SK-N-SH (cell line): Measurements from ENCODE around the gene VDAC2. TPM values are rescaled to one million over a fixed set of nuclear protein-coding genes. Genes with fewer than 3 reads are reported as not detected.

Experiments used
- CTCF ChIA-PET: fragments of 300-600, 350-600 bp; formaldehyde crosslinking; extraction: SDS; loops from one replicate; lab custom pipeline; 2021; lab: Yijun Ruan, JAX
- POLR2A ChIA-PET: fragments of 350-600 bp; sonication (Branson Sonifier 250); formaldehyde crosslinking; extraction: SDS; loops from one replicate; lab custom pipeline; 2020; ENCODE audit warnings: antibody characterized with exemption, inconsistent platforms; lab: Yijun Ruan, JAX
- DNase-seq: peaks from one replicate; pipeline ENCODE4 v3.0.0; 2012
- H2AFZ ChIP-seq: fragments of 200-600 bp; sonication (generic); 2 replicates; pipeline ENCODE4 v1.8.1; 2016; ENCODE audit warnings: antibody characterized with exemption, mild to moderate bottlenecking, low read depth
- H3F3A ChIP-seq: fragments of 200-600 bp; sonication (generic); replicated peaks from 2 replicates; pipeline ENCODE3; 2016; ENCODE audit warnings: antibody characterized with exemption, mild to moderate bottlenecking; ENCODE audit not compliant: insufficient read depth
- H3K27ac ChIP-seq, 2 experiments: fragments of 200-500 bp in 1 of 2; fragments of 200-600 bp in 1 of 2; sonication (Bioruptor generic) in 1 of 2; sonication (generic), shearing (Covaris generic) in 1 of 2; 2 replicates each; pipeline versions ENCODE4 v1.5.1 to v1.6.1; 2014 to 2016; ENCODE audit warnings: low read depth in 2 of 2, inconsistent platforms in 1 of 2, low read length in 1 of 2, mild to moderate bottlenecking in 1 of 2, mixed read lengths in 1 of 2
- H3K27me3 ChIP-seq: fragments of 200-600 bp; sonication (generic), shearing (Covaris generic); 2 replicates; pipeline ENCODE4 v1.6.1; 2016; ENCODE audit warnings: mixed run types; ENCODE audit not compliant: insufficient read depth
- H3K36me3 ChIP-seq, 2 experiments: fragments of 200-500 bp in 1 of 2; fragments of 200-600 bp in 1 of 2; sonication (Bioruptor generic) in 1 of 2; sonication (generic) in 1 of 2; replicated peaks in 1 of 2; 2 replicates each; pipeline versions ENCODE3 to v1.5.1; 2014 to 2016; ENCODE audit warnings: low read length in 1 of 2, mild to moderate bottlenecking in 1 of 2; ENCODE audit not compliant: insufficient read depth in 2 of 2, control insufficient read depth in 1 of 2
- H3K4me1 ChIP-seq, 2 experiments: fragments of 200-500 bp in 1 of 2; fragments of 200-600 bp in 1 of 2; sonication (Bioruptor generic) in 1 of 2; sonication (generic), shearing (Covaris generic) in 1 of 2; 2 replicates each; pipeline versions ENCODE4 v1.5.1 to v1.6.1; 2014 to 2016; ENCODE audit warnings: low read depth in 1 of 2, low read length in 1 of 2, mixed run types in 1 of 2; ENCODE audit not compliant: insufficient read depth in 2 of 2, control insufficient read depth in 1 of 2
- H3K4me2 ChIP-seq: fragments of 200-600 bp; sonication (generic), shearing (Covaris generic); 2 replicates; pipeline ENCODE4 v1.6.1; 2017; ENCODE audit warnings: mixed run types
- H3K4me3 ChIP-seq, 2 experiments: fragments of 200-500 bp in 1 of 2; fragments of 200-600 bp in 1 of 2; sonication (Bioruptor generic) in 1 of 2; sonication (generic), shearing (Covaris generic) in 1 of 2; 2 replicates each; pipeline versions ENCODE4 v1.5.1 to v1.8.1; 2014 to 2016; ENCODE audit warnings: low read depth in 2 of 2, inconsistent platforms in 1 of 2, low read length in 1 of 2, mild to moderate bottlenecking in 1 of 2, mixed read lengths in 1 of 2, moderate library complexity in 1 of 2
- H3K79me2 ChIP-seq: fragments of 200-600 bp; sonication (generic); 2 replicates; pipeline ENCODE4 v1.8.1; 2017; ENCODE audit warnings: mild to moderate bottlenecking; ENCODE audit not compliant: insufficient read depth
- H3K9ac ChIP-seq: fragments of 200-600 bp; sonication (generic); 2 replicates; pipeline ENCODE4 v1.6.1; 2017; ENCODE audit warnings: mixed run types
- H3K9me2 ChIP-seq: fragments of 200-600 bp; sonication (generic); 2 replicates; pipeline ENCODE4 v1.6.1; 2017; ENCODE audit warnings: mixed run types
- H3K9me3 ChIP-seq: fragments of 200-600 bp; sonication (generic); 2 replicates; pipeline ENCODE4 v1.6.1; 2017; ENCODE audit warnings: mixed run types, mild to moderate bottlenecking, moderate library complexity
- H4K20me1 ChIP-seq: fragments of 200-600 bp; sonication (generic); 2 replicates; pipeline ENCODE4 v1.6.1; 2017; ENCODE audit warnings: mild to moderate bottlenecking, mixed run types; ENCODE audit not compliant: insufficient read depth
- ELF1 ChIP-seq: IDR thresholded peaks from 2 replicates; pipeline ENCODE4 v1.4.0; 2012
- EP300 ChIP-seq, 2 experiments: IDR thresholded peaks; 2 replicates each; pipeline versions ENCODE4 v1.4.0 to v1.6.1; 2012; ENCODE audit warnings: borderline replicate concordance in 1 of 2, low read depth in 1 of 2, low read length in 1 of 2
- FOXM1 ChIP-seq: IDR thresholded peaks from 2 replicates; pipeline ENCODE4 v1.4.0; 2012; ENCODE audit warnings: low read depth, mild to moderate bottlenecking
- GABPA ChIP-seq: IDR thresholded peaks from 2 replicates; pipeline ENCODE4 v1.4.0; 2012; ENCODE audit warnings: low read depth, mild to moderate bottlenecking
- GATA2 ChIP-seq: sonication (generic); formaldehyde crosslinking; IDR thresholded peaks from 2 replicates; pipeline ENCODE4 v1.5.0; 2020; ENCODE audit warnings: mild to moderate bottlenecking, missing genetic modification reagents
- MXI1 ChIP-seq: IDR thresholded peaks from 2 replicates; pipeline ENCODE4 v1.6.1; 2012; ENCODE audit warnings: mild to moderate bottlenecking, low read depth, low read length, improper control_type of control experiment
- NFIC ChIP-seq: IDR thresholded peaks from 2 replicates; pipeline ENCODE4 v1.4.0; 2012; ENCODE audit warnings: borderline replicate concordance
- RCOR1 ChIP-seq: fragments of 150-350 bp; IDR thresholded peaks from 2 replicates; pipeline ENCODE4 v1.6.1; 2017; ENCODE audit warnings: antibody characterized with exemption, low read length
- RFX5 ChIP-seq: IDR thresholded peaks from 2 replicates; pipeline ENCODE4 v1.6.1; 2012; ENCODE audit warnings: mild to moderate bottlenecking, improper control_type of control experiment, low read length
- TAF1 ChIP-seq: IDR thresholded peaks from 2 replicates; pipeline ENCODE4 v1.6.1; 2012; ENCODE audit warnings: low read depth, mild to moderate bottlenecking, low read length, moderate library complexity, borderline replicate concordance
- TCF12 ChIP-seq: IDR thresholded peaks from 2 replicates; pipeline ENCODE4 v1.4.0; 2012
- YY1 ChIP-seq: IDR thresholded peaks from 2 replicates; pipeline ENCODE4 v1.4.0; 2012; ENCODE audit warnings: low read depth, mild to moderate bottlenecking
- WGBS: methylation state at CpG from one replicate; pipeline ENCODE4 v1.1.6; 2017; ENCODE audit warnings: low lambda C conversion rate; 5-methylcytosine and 5-hydroxymethylcytosine counted together
- polyA plus RNA-seq, 3 experiments: library from polyadenylated mRNA; depleted of rRNA; stranded (reverse); fragments of >200 nt; gene quantifications; 2 replicates each; pipeline ENCODE4 v1.2.3, GENCODE V29; 2012
- TF ChIP-seq, protein P1 (sequence below): fragments of 150-350 bp; IDR thresholded peaks from 2 replicates; pipeline ENCODE4 v1.6.1; 2016; ENCODE audit warnings: mild to moderate bottlenecking, low read depth, low read length

VDAC2 gene
- polyA plus RNA-seq, 1 of the 3 experiments (the other 2 are of a cell fraction), result 98.3 TPM

DNA sequence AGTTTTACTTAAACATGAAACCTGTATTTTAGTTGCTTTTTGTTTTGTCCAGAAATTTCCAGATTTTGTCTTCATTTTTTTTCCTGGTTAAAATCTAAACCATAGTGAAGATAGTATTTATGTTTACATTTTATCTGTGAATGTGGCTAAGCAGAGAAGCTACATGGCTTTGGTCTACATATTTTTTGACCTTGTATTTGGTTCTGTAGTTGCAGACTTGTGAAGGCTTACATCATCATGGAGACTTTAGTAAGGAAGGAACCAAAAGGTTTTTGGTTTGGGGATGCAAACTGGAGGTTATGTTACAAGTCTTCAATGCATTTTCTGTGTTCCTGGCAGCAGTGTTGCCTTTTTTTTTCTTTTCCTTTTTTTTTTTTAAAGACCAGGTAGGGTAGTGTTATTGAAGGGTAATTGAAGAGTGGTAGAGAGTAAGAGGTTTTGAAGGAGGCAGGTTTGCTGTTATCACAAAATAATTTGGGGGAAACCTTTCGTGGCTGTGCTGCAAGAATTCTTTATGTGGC, 30.9 kb upstream of the VDAC2 start:
- POLR2A ChIA-PET, result no interaction called here
- peaks cover 19% of the 10 kb centered on the region for H3K79me2 ChIP-seq
- peaks cover 6% of the 10 kb centered on the region; the same call in 1 of the 2 replicates for H4K20me1 ChIP-seq

GRCh38 chr10:75180592-75180991, 30.0 kb upstream of the VDAC2 start:
- Histone ChIP-seq H3K9ac (no peak overlapping the region), H3K9me3 (no peaks in the 10 kb centered on the region), H3K4me2 (peak overlapping the region; percentile 44; the same call in 1 of the 2 replicates), H3K9me2 (no peaks in the 10 kb centered on the region), H2AFZ (no peak overlapping the region), H3K4me1 (peaks cover 3 to 12% of the 10 kb centered on the region in 2 experiments; a peak in 3 of 4 replicates), H3F3A (peaks cover 12% of the 10 kb centered on the region), H3K27ac (peak overlapping the region in 1 of 2 experiments; percentile 36; a peak in 2 of 4 replicates), H3K79me2 (peaks cover 14% of the 10 kb centered on the region), H3K36me3 (peaks cover 23 to 27% of the 10 kb centered on the region in 2 experiments), H3K27me3 (no peaks in the 10 kb centered on the region), H3K4me3 (no peak overlapping the region), H4K20me1 (peaks cover 6% of the 10 kb centered on the region; the same call in 1 of the 2 replicates)
- DNase-seq, result peak; percentile 38
- WGBS, result 68% methylated on average over 2 of the region's 2 CpGs
- TF ChIP-seq RFX5, result no peak
- TF ChIP-seq NFIC, result no peak
- 0 out of 2 replicates have a peak, but pooled peaks have one; percentile 16 for TF ChIP-seq RCOR1
- TF ChIP-seq, protein P1, sequence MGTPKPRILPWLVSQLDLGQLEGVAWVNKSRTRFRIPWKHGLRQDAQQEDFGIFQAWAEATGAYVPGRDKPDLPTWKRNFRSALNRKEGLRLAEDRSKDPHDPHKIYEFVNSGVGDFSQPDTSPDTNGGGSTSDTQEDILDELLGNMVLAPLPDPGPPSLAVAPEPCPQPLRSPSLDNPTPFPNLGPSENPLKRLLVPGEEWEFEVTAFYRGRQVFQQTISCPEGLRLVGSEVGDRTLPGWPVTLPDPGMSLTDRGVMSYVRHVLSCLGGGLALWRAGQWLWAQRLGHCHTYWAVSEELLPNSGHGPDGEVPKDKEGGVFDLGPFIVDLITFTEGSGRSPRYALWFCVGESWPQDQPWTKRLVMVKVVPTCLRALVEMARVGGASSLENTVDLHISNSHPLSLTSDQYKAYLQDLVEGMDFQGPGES, result no peak
- TF ChIP-seq ELF1, result no peak
- no peak for TF ChIP-seq FOXM1
- peak; percentile 46 for TF ChIP-seq TCF12
- TF ChIP-seq MXI1, result no peak
- no peak for TF ChIP-seq GABPA
- no peak for TF ChIP-seq TAF1
- peak in 1 of 2 experiments; percentile 31; a peak in 1 of 4 replicates for TF ChIP-seq EP300 (IDR thresholded peaks at IDR 0.05; ENCODE audit: borderline replicate concordance in 1 of 2, low read depth in 1 of 2, low read length in 1 of 2)
- ChIA-PET CTCF (interaction anchor here (1.3 to 2.7 kb wide), 2 partner anchors 50 to 55 kb away, joined by 4 to 9 read pairs; partner anchors contain the start of gene COMTD1), POLR2A (no interaction called here)

More for the DNA sequence above, 30.9 kb upstream of the VDAC2 start:
- no peak overlapping the region for H2AFZ ChIP-seq
- no peak overlapping the region for H3K9ac ChIP-seq
- H3K27ac ChIP-seq, result no peak overlapping the region
- no peak overlapping the region for H3K4me2 ChIP-seq
- CTCF ChIA-PET, result interaction anchor here (1.0 to 1.2 kb wide), 2 partner anchors 11 to 56 kb away, joined by 3 to 6 read pairs; partner anchors contain the start of gene COMTD1
- H3K36me3 ChIP-seq, result peaks cover 23 to 28% of the 10 kb centered on the region in 2 experiments
- H3K4me1 ChIP-seq, result peaks cover 3 to 12% of the 10 kb centered on the region in 2 experiments; a peak in 3 of 4 replicates
- H3K27me3 ChIP-seq, result no peaks in the 10 kb centered on the region
- H3K9me3 ChIP-seq, result no peaks in the 10 kb centered on the region
- WGBS, result 94% methylated on average over 1 of the region's 1 CpG
- no peak for DNase-seq
- TF ChIP-seq YY1, result no peak
- TF ChIP-seq MXI1, result no peak
- no peak for TF ChIP-seq GATA2 (CRISPR knock-in tag)
- no peak for TF ChIP-seq FOXM1
- no peak overlapping the region for H3K4me3 ChIP-seq
- H3K9me2 ChIP-seq, result no peaks in the 10 kb centered on the region
- peaks cover 7% of the 10 kb centered on the region for H3F3A ChIP-seq
